Progenitor cell of endocrine pancreas (in vitro differentiated cells): Measurements from ENCODE around the gene APOBEC3A. TPM values are rescaled to one million over a fixed set of nuclear protein-coding genes. Genes with fewer than 3 reads are reported as not detected.
"Not testable (repeated sequence)": the region's sequence is repeated elsewhere in the genome, so short reads cannot be mapped to it uniquely, and the experiment has no call there.

Experiments
- DNase-seq: peaks from one replicate; pipeline ENCODE4 v3.0.0; 2021; ENCODE audit warnings: low spot score; ENCODE audit not compliant: unreplicated experiment
- H3K27ac Mint-ChIP-seq: 2 replicates; pipeline ENCODE4 v1.8.0; 2021; ENCODE audit warnings: mild to moderate bottlenecking, moderate library complexity, mixed read lengths
- H3K27me3 Mint-ChIP-seq: 2 replicates; pipeline ENCODE4 v1.8.0; 2021; ENCODE audit warnings: mixed read lengths
- H3K36me3 Mint-ChIP-seq: 2 replicates; pipeline ENCODE4 v1.8.0; 2022; ENCODE audit warnings: mixed read lengths; ENCODE audit not compliant: insufficient read depth
- H3K4me1 Mint-ChIP-seq: 2 replicates; pipeline ENCODE4 v1.8.0; 2021; ENCODE audit warnings: low read depth, mixed read lengths
- H3K4me3 Mint-ChIP-seq: 2 replicates; pipeline ENCODE4 v1.8.0; 2021; ENCODE audit warnings: low read depth, mild to moderate bottlenecking, moderate library complexity, mixed read lengths
- H3K9me3 Mint-ChIP-seq: 2 replicates; pipeline ENCODE4 v1.8.0; 2021; ENCODE audit warnings: low read depth, mixed read lengths
- total RNA-seq: library from RNA; stranded (reverse); gene quantifications from 2 replicates; pipeline ENCODE4 v1.2.1, GENCODE V29; 2021
- TF ChIP-seq, protein P1 (sequence below): fragments of 200-600 bp; sonication (generic); IDR thresholded peaks from one replicate; pipeline ENCODE4 v1.5.0; 2021; ENCODE audit warnings: antibody characterized with exemption, mild to moderate bottlenecking; ENCODE audit not compliant: unreplicated experiment

APOBEC3A gene
- total RNA-seq, 1 donor from 2014 or later, result not detected

DNA sequence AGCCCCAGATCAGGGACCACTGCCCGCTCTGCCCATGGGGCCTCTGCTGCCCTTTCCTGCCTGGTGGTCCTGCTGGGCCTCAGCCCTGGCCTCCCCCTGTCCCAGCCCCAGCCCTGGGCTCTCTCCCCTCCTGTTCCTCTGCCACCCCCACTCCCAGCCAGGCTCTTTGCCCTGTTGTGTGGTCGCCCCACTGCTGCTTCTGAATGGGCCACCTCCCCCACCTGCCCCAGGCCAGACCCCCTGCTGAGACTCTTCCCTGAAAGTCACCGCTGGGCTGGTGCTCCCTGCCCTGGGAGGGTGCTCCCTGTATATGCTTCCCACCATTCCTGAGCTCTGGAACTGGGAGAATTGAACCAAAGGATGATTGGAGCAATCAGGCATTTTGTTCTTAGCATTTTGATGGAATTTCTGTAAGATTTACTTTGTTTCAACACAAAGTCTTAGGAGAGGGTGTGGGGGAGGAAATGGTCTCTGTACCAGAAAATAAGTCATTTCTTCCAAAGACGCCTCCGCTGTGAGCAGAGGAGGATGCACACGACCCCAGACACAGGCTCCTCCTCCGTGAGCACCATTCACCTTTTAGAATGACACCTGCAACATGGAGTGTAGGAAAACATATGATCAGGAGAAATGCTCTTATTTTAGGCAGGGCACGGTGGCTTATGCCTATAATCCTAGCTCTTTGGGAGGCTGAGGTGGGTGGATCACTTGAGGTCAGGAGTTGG, 29.9 kb downstream of the APOBEC3A start:
- Mint-ChIP-seq H3K27me3 (peaks cover 4% of the 10 kb centered on the region), H3K4me3 (no peak overlapping the region), H3K36me3 (peaks cover 3% of the 10 kb centered on the region), H3K27ac (no peak overlapping the region), H3K4me1 (peaks cover 3% of the 10 kb centered on the region), H3K9me3 (peaks cover 5% of the 10 kb centered on the region)
- no peak for DNase-seq
- TF ChIP-seq, protein P1, sequence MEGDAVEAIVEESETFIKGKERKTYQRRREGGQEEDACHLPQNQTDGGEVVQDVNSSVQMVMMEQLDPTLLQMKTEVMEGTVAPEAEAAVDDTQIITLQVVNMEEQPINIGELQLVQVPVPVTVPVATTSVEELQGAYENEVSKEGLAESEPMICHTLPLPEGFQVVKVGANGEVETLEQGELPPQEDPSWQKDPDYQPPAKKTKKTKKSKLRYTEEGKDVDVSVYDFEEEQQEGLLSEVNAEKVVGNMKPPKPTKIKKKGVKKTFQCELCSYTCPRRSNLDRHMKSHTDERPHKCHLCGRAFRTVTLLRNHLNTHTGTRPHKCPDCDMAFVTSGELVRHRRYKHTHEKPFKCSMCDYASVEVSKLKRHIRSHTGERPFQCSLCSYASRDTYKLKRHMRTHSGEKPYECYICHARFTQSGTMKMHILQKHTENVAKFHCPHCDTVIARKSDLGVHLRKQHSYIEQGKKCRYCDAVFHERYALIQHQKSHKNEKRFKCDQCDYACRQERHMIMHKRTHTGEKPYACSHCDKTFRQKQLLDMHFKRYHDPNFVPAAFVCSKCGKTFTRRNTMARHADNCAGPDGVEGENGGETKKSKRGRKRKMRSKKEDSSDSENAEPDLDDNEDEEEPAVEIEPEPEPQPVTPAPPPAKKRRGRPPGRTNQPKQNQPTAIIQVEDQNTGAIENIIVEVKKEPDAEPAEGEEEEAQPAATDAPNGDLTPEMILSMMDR, result no peak

DNA sequence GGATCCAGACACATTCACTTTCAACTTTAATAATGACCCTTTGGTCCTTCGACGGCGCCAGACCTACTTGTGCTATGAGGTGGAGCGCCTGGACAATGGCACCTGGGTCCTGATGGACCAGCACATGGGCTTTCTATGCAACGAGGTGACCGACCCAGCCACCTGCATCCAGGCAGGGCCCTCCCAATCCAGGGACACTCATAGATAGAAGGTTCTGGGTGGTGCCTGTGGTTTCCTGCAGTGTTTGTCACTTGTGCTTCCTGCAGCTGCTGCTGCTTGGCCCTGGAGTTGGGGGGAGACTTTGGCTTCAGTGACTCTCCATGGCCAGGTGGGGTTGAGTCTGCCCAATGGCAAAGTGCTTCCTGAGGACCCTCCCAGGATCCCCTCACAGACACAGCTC, 32.1 kb downstream of the APOBEC3A start:
- Mint-ChIP-seq H3K4me3 (no peak overlapping the region), H3K27ac (no peak overlapping the region), H3K4me1 (peaks cover 3% of the 10 kb centered on the region), H3K36me3 (no peaks in the 10 kb centered on the region), H3K9me3 (no peaks in the 10 kb centered on the region), H3K27me3 (peaks cover 9% of the 10 kb centered on the region)
- no peak for DNase-seq
- TF ChIP-seq, protein P1, result no peak

DNA sequence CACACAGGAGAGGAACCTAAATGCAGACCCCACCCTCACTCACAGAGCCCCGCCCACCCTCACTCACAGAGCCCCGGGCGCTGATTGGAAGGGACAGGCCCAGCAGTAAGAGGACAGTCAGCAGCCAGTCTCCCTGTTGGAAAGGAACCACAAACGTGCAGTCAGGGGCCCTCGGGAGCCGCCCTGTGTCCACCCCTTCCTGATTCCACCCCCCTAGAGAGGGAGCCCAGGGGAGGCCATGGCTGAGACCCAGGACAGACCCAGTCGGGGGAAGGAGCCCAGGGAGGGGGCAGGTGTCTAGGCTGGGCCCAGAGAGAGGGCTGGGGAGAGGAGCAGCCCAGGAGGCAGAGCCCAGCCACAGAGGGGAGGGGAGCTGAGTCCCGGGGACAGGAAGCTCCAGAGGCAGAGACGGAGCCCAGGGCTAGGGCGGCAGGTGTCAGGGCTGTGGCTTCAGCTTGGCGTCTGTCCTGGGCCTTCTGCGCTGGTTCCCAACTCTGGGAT, 35.5 kb downstream of the APOBEC3A start:
- not testable (repeated sequence) for DNase-seq, H3K9me3 Mint-ChIP-seq, H3K36me3 Mint-ChIP-seq, H3K4me3 Mint-ChIP-seq, H3K4me1 Mint-ChIP-seq, H3K27me3 Mint-ChIP-seq, H3K27ac Mint-ChIP-seq

DNA sequence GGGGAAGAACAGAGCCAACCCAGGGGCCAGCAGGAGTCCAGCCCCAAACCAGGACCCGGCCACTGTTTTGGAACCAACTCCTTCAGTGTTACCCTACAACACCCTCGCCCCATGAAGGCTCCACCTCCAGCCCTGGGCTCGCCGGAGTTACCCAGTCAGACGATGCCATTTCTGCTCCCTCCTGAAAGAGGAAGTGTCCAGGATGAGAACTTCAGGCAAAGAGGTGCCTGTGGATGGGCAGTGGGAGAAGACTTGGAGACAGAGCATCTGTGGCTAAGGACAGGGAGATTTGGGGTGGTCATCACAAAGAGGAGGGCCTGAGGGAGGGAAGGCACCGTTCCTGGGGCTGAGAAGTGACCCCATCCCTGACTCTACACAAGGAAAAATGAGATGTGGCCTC, 38.7 kb downstream of the APOBEC3A start:
- Mint-ChIP-seq H3K27ac (no peak overlapping the region), H3K4me3 (no peak overlapping the region), H3K4me1 (no peaks in the 10 kb centered on the region), H3K36me3 (peaks cover 1% of the 10 kb centered on the region), H3K27me3 (peaks cover 11% of the 10 kb centered on the region), H3K9me3 (peaks cover 4% of the 10 kb centered on the region)
- no peak for DNase-seq
- TF ChIP-seq, protein P1, result no peak

DNA sequence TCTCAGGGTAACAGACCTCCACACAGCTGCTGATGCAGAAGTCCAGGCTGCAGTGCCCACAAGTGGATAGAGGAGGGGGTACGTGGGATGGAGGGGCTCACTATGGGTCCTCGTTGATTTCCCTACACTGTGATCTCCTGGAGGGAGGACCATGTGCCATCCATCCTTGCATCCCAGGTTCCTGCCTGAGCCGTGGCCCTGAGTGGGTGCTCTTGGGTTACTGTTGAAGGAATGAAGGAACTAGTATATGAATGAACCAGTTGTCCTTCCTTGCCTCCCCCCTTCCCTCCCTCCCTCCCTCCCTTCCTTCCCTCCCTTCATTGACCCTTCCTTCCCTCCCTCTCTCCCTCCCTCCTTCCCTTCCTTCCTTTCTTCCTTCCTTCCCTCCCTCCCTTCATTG, 40.1 kb downstream of the APOBEC3A start:
- no peaks in the 10 kb centered on the region for H3K4me1 Mint-ChIP-seq
- peaks cover 1% of the 10 kb centered on the region for H3K36me3 Mint-ChIP-seq
- no peak overlapping the region for H3K4me3 Mint-ChIP-seq
- peaks cover 4% of the 10 kb centered on the region for H3K9me3 Mint-ChIP-seq
- TF ChIP-seq, protein P1, result no peak
- peak overlapping the region; percentile 24 for H3K27ac Mint-ChIP-seq
- no peak for DNase-seq
- peaks cover 11% of the 10 kb centered on the region for H3K27me3 Mint-ChIP-seq

DNA sequence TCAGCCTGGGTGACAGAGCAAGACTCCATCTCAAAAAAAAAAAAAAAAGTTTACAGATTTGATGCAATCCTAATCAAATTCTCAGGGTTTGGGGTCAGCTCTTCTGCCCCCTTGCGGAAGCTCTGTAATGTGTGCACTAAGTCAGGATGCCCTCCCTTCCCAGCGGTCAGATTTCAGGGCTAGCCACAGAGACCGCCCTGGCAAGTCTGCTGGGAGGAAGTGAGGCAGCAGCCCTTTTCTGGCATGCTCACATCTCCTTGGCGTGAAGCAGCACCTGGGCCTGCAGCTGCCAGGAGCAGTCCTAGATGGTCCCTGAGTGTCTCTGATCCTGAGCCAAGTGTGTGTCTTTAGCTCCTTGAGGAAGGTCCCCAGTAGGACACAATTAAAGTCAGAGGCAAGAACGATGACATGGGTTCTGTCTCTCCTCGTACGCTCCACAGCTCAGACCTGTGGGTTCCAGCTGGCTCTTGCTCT, 45.8 kb downstream of the APOBEC3A start:
- H3K4me3 Mint-ChIP-seq, result no peak overlapping the region
- peaks cover under 1% of the 10 kb centered on the region for H3K9me3 Mint-ChIP-seq
- H3K27ac Mint-ChIP-seq, result peak overlapping the region; percentile 29
- no peaks in the 10 kb centered on the region for H3K27me3 Mint-ChIP-seq
- H3K36me3 Mint-ChIP-seq, result no peaks in the 10 kb centered on the region
- no peaks in the 10 kb centered on the region for H3K4me1 Mint-ChIP-seq
- TF ChIP-seq, protein P1, result peak; percentile 86
- peak; percentile 51 for DNase-seq
